Neural cell (in vitro differentiated cells): Measurements from ENCODE around the gene STK36. TPM values are rescaled to one million over a fixed set of nuclear protein-coding genes. Genes with fewer than 3 reads are reported as not detected.

Experiments
- H2AFZ ChIP-seq: fragments of 200-600, 300-800 bp; sonication (generic), shearing (Covaris generic); 2 replicates; pipeline ENCODE4 v1.6.0; 2014; ENCODE audit warnings: low read depth, mild to moderate bottlenecking, antibody characterized with exemption, low read length, moderate library complexity
- H3F3A ChIP-seq: fragments of 200-600 bp; shearing (Covaris generic); 2 replicates; pipeline ENCODE4 v1.6.1; 2016; ENCODE audit warnings: mild to moderate bottlenecking, moderate library complexity, mixed read lengths, antibody characterized with exemption, low read length; ENCODE audit not compliant: insufficient read depth, poor library complexity, severe bottlenecking
- H3K27ac ChIP-seq: fragments of 200-600, 300-800 bp; sonication (generic), shearing (Covaris generic); 2 replicates; pipeline ENCODE4 v1.5.1; 2014; ENCODE audit warnings: mild to moderate bottlenecking, low read length, moderate library complexity
- H3K27me3 ChIP-seq: fragments of 300-800, 200-600 bp; sonication (generic), shearing (Covaris generic); 2 replicates; pipeline ENCODE4 v1.6.0; 2014; ENCODE audit warnings: mild to moderate bottlenecking, low read depth, low read length, moderate library complexity; ENCODE audit not compliant: insufficient read depth
- H3K36me3 ChIP-seq: fragments of 300-800, 200-600 bp; sonication (generic), shearing (Covaris generic); 2 replicates; pipeline ENCODE4 v1.5.1; 2014; ENCODE audit warnings: mild to moderate bottlenecking, antibody characterized with exemption, low read length, moderate library complexity; ENCODE audit not compliant: insufficient read depth
- H3K4me2 ChIP-seq: fragments of 300-800, 200-600 bp; sonication (generic), shearing (Covaris generic); 2 replicates; pipeline ENCODE4 v1.6.0; 2014; ENCODE audit warnings: mild to moderate bottlenecking, low read length
- H3K4me3 ChIP-seq: fragments of 300-800, 200-600 bp; sonication (generic), shearing (Covaris generic); 2 replicates; pipeline ENCODE4 v1.5.1; 2014; ENCODE audit warnings: mild to moderate bottlenecking, low read length, moderate library complexity
- H3K79me2 ChIP-seq: fragments of 200-600 bp; shearing (Covaris generic); replicated peaks from 2 replicates; pipeline ENCODE4 v1.6.0; 2014; ENCODE audit warnings: mild to moderate bottlenecking, low read length, moderate library complexity; ENCODE audit not compliant: insufficient read depth
- H3K9ac ChIP-seq: fragments of 300-800, 200-600 bp; sonication (generic), shearing (Covaris generic); 2 replicates; pipeline ENCODE4 v1.6.1; 2016; ENCODE audit warnings: mild to moderate bottlenecking, low read length, mixed read lengths
- H3K9me2 ChIP-seq: fragments of 200-600 bp; shearing (Covaris generic); 2 replicates; pipeline ENCODE4 v1.6.1; 2016; ENCODE audit warnings: mild to moderate bottlenecking, low read length, mixed read lengths; ENCODE audit not compliant: insufficient read depth
- H3K9me3 ChIP-seq: fragments of 200-600, 300-800 bp; sonication (generic), shearing (Covaris generic); 2 replicates; pipeline ENCODE4 v1.6.1; 2016; ENCODE audit warnings: mild to moderate bottlenecking, mixed run types, low read length, moderate library complexity, mixed read lengths
- H4K20me1 ChIP-seq: fragments of 200-600 bp; shearing (Covaris generic); 2 replicates; pipeline ENCODE4 v1.6.1; 2016; ENCODE audit warnings: mild to moderate bottlenecking, mixed run types; ENCODE audit not compliant: insufficient read depth
- EP300 ChIP-seq: fragments of 450-650 bp; conservative IDR thresholded peaks from 2 replicates; pipeline ENCODE4 v1.6.1; 2014; ENCODE audit warnings: antibody characterized with exemption, mild to moderate bottlenecking, moderate library complexity; ENCODE audit not compliant: poor library complexity, severe bottlenecking
- EZH2 ChIP-seq: fragments of 200-600, 300-800 bp; shearing (Covaris generic), sonication (generic); IDR thresholded peaks from 2 replicates; pipeline ENCODE4 v1.6.1; 2014; ENCODE audit warnings: antibody characterized with exemption, low read length, borderline replicate concordance, mild to moderate bottlenecking; ENCODE audit not compliant: insufficient read depth, poor library complexity, severe bottlenecking
- MXI1 ChIP-seq: fragments of 450-650 bp; conservative IDR thresholded peaks from 2 replicates; pipeline ENCODE4 v1.6.1; 2014; ENCODE audit warnings: antibody characterized with exemption, mild to moderate bottlenecking; ENCODE audit not compliant: poor library complexity, severe bottlenecking
- POLR2AphosphoS5 ChIP-seq: IDR thresholded peaks from 2 replicates; pipeline ENCODE4 v1.6.1; 2012
- RAD21 ChIP-seq: fragments of 450-650 bp; conservative IDR thresholded peaks from 2 replicates; pipeline ENCODE4 v1.6.1; 2014; ENCODE audit warnings: antibody characterized with exemption, mild to moderate bottlenecking, moderate library complexity
- SMC3 ChIP-seq: fragments of 450-650 bp; conservative IDR thresholded peaks from 2 replicates; pipeline ENCODE4 v1.6.1; 2014; ENCODE audit warnings: antibody characterized with exemption, mild to moderate bottlenecking, moderate library complexity; ENCODE audit not compliant: poor library complexity
- TAF1 ChIP-seq: IDR thresholded peaks from 2 replicates; pipeline ENCODE4 v1.6.1; 2012; ENCODE audit warnings: low read depth
- polyA plus RNA-seq: library from polyadenylated mRNA; depleted of rRNA; stranded (reverse); fragments of >200 nt; gene quantifications from 2 replicates; pipeline ENCODE4 v1.2.3, GENCODE V29; 2014
- TF ChIP-seq, protein P1 (sequence below): fragments of 450-650 bp; IDR thresholded peaks from 2 replicates; pipeline ENCODE4 v1.5.1; 2014; ENCODE audit warnings: antibody characterized with exemption, mild to moderate bottlenecking, moderate library complexity; ENCODE audit not compliant: poor library complexity, severe bottlenecking
- TF ChIP-seq, protein P2 (sequence below): IDR thresholded peaks from 2 replicates; pipeline ENCODE4 v1.6.1; 2012; ENCODE audit warnings: borderline replicate concordance

Gene STK36
- polyA plus RNA-seq, 1 donor from 2014 or later: 69.7 TPM

DNA sequence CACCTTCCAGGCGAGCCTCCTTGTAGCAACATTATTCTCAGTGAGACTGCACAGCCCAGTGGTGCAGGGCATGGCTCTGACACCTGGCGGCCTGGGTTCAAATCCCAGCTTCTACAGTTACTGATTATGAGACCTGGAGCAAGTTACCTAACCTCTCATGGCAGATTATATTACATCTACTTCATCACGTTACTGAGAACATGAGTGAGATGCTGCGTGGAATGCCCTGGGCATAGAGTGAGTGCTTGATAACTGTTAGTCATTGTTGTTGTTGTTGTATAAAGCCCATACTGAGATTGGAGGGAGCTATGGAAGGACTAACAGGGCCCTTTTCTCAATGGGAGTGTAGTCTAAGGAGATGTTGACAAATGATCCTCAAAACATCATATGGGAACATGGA lies 45.5 kb upstream of the STK36 start:
- no peak overlapping the region for H3K9ac ChIP-seq
- H3K27me3 ChIP-seq: no peaks in the 10 kb centered on the region
- H3K9me3 ChIP-seq: no peaks in the 10 kb centered on the region
- no peaks in the 10 kb centered on the region for H3K36me3 ChIP-seq
- no peaks in the 10 kb centered on the region for H3F3A ChIP-seq
- no peaks in the 10 kb centered on the region for H4K20me1 ChIP-seq
- no peaks in the 10 kb centered on the region for H3K9me2 ChIP-seq
- no peaks in the 10 kb centered on the region for H3K79me2 ChIP-seq
- TF ChIP-seq SMC3: no peak
- TF ChIP-seq EP300: no peak
- no peak for TF ChIP-seq EZH2
- TF ChIP-seq TAF1: no peak
- no peak for TF ChIP-seq MXI1
- TF ChIP-seq, protein P1, sequence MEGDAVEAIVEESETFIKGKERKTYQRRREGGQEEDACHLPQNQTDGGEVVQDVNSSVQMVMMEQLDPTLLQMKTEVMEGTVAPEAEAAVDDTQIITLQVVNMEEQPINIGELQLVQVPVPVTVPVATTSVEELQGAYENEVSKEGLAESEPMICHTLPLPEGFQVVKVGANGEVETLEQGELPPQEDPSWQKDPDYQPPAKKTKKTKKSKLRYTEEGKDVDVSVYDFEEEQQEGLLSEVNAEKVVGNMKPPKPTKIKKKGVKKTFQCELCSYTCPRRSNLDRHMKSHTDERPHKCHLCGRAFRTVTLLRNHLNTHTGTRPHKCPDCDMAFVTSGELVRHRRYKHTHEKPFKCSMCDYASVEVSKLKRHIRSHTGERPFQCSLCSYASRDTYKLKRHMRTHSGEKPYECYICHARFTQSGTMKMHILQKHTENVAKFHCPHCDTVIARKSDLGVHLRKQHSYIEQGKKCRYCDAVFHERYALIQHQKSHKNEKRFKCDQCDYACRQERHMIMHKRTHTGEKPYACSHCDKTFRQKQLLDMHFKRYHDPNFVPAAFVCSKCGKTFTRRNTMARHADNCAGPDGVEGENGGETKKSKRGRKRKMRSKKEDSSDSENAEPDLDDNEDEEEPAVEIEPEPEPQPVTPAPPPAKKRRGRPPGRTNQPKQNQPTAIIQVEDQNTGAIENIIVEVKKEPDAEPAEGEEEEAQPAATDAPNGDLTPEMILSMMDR: no peak
- TF ChIP-seq RAD21: no peak
- TF ChIP-seq, protein P2, sequence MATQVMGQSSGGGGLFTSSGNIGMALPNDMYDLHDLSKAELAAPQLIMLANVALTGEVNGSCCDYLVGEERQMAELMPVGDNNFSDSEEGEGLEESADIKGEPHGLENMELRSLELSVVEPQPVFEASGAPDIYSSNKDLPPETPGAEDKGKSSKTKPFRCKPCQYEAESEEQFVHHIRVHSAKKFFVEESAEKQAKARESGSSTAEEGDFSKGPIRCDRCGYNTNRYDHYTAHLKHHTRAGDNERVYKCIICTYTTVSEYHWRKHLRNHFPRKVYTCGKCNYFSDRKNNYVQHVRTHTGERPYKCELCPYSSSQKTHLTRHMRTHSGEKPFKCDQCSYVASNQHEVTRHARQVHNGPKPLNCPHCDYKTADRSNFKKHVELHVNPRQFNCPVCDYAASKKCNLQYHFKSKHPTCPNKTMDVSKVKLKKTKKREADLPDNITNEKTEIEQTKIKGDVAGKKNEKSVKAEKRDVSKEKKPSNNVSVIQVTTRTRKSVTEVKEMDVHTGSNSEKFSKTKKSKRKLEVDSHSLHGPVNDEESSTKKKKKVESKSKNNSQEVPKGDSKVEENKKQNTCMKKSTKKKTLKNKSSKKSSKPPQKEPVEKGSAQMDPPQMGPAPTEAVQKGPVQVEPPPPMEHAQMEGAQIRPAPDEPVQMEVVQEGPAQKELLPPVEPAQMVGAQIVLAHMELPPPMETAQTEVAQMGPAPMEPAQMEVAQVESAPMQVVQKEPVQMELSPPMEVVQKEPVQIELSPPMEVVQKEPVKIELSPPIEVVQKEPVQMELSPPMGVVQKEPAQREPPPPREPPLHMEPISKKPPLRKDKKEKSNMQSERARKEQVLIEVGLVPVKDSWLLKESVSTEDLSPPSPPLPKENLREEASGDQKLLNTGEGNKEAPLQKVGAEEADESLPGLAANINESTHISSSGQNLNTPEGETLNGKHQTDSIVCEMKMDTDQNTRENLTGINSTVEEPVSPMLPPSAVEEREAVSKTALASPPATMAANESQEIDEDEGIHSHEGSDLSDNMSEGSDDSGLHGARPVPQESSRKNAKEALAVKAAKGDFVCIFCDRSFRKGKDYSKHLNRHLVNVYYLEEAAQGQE: no peak
- no peak for TF ChIP-seq POLR2AphosphoS5
- H3K27ac ChIP-seq: no peak overlapping the region
- no peak overlapping the region for H2AFZ ChIP-seq
- H3K4me3 ChIP-seq: no peak overlapping the region
- no peak overlapping the region for H3K4me2 ChIP-seq

DNA sequence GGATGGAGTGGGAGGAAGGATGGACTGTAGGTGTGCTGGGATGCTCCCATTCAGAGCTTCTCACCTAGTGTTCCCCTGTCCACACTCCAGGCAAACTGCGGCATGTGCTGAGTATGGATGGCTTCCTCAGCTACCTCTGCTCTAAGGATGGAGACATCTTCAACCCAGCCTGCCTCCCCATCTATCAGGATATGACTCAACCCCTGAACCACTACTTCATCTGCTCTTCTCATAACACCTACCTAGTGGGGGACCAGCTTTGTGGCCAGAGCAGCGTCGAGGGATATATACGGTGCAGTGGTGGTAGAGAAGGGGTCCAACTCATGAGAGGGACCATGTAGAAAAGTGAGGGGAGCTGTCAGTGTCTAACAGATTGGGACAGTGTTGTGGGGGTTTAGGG lies 43.9 kb upstream of the STK36 start:
- TF ChIP-seq SMC3 (no peak), MXI1 (no peak), RAD21 (no peak), POLR2AphosphoS5 (no peak), EP300 (no peak), TAF1 (no peak), EZH2 (no peak)
- TF ChIP-seq, protein P1: no peak
- TF ChIP-seq, protein P2: no peak
- H3K9me3 ChIP-seq: no peaks in the 10 kb centered on the region
- no peak overlapping the region for H2AFZ ChIP-seq
- no peaks in the 10 kb centered on the region for H4K20me1 ChIP-seq
- no peaks in the 10 kb centered on the region for H3K36me3 ChIP-seq
- H3K79me2 ChIP-seq: no peaks in the 10 kb centered on the region
- H3K4me3 ChIP-seq: no peak overlapping the region
- no peaks in the 10 kb centered on the region for H3K27me3 ChIP-seq
- H3K9me2 ChIP-seq: no peaks in the 10 kb centered on the region
- no peak overlapping the region for H3K9ac ChIP-seq
- no peak overlapping the region for H3K4me2 ChIP-seq
- H3F3A ChIP-seq: no peaks in the 10 kb centered on the region
- H3K27ac ChIP-seq: no peak overlapping the region
